Ovary (tissue), 9 donors: ENCODE data around the gene TLR6. TPM values are rescaled to one million over a fixed set of nuclear protein-coding genes. Genes with fewer than 3 reads are reported as not detected.
"Not testable (repeated sequence)": the region's sequence is repeated elsewhere in the genome, so short reads cannot be mapped to it uniquely, and the experiment has no call there.

ENCODE experiments used
- DNase-seq, 5 donors: peaks; one replicate each; pipeline ENCODE4 v3.0.0-alpha.2; 2019 to 2020
- H3K27ac ChIP-seq, 2 donors: fragments of 200-600 bp; one replicate each; pipeline versions ENCODE4 v1.5.1 to v1.8.0; 2019 to 2022
- H3K27me3 ChIP-seq: fragments of 200-600 bp; one replicate; pipeline ENCODE4 v1.8.0; 2022
- H3K36me3 ChIP-seq: fragments of 200-600 bp; sonication (generic); one replicate; pipeline ENCODE4 v1.5.1; 2019
- H3K4me1 ChIP-seq: one replicate; pipeline ENCODE4 v1.8.1; 2013; ENCODE audit warnings: mild to moderate bottlenecking, moderate library complexity; ENCODE audit not compliant: insufficient read depth
- H3K4me3 ChIP-seq: fragments of 200-600 bp; sonication (generic); one replicate; pipeline ENCODE4 v1.5.1; 2017
- H3K9me3 ChIP-seq, 2 donors: fragments of 200-600 bp in 1 of 2; sonication (generic) in 1 of 2; one replicate each; pipeline versions ENCODE4 v1.5.1 to v1.8.1; 2013 to 2019; ENCODE audit warnings: mild to moderate bottlenecking in 1 of 2, moderate library complexity in 1 of 2
- EP300 ChIP-seq: sonication (generic); formaldehyde crosslinking; IDR thresholded peaks from one replicate; pipeline ENCODE4 v1.6.1; 2017; ENCODE audit warnings: antibody characterized with exemption
- POLR2A ChIP-seq: fragments of 450-650 bp; IDR thresholded peaks from one replicate; pipeline ENCODE4 v1.6.1; 2017; ENCODE audit warnings: antibody characterized with exemption, mild to moderate bottlenecking, moderate library complexity
- WGBS, 3 donors: extraction: QIAGEN DNeasy Blood & Tissue Kit in 1 of 3; methylation state at CpG; one replicate each; pipeline versions ENCODE4 v1.1.5 to v1.1.7; 2013 to 2017; 5-methylcytosine and 5-hydroxymethylcytosine counted together
- intact Hi-C, 4 donors: fragments of 100-400 bp; cut with DNase I; formaldehyde crosslinking; loops; one replicate each; pipeline versions ENCODE4 v1.11.0 to v1.15.1; 2022 to 2023
- polyA plus RNA-seq, 2 donors: library from polyadenylated mRNA; stranded (reverse); fragments of 200-250 nt in 1 of 2; fragments of 350-450 nt in 1 of 2; fragmentation: Illumina TruSeq in 1 of 2; extraction: RNeasy Lipid Tissue Mini Kit (QIAGEN cat#74804) in 1 of 2; gene quantifications; one replicate each; pipeline ENCODE4 v1.2.3, GENCODE V29; 2013 to 2014
- total RNA-seq, 7 donors: library from RNA; depleted of rRNA in 2 of 7; stranded (reverse); fragments of >200 nt in 2 of 7; fragmentation: NEBNext Ultra II Directional in 3 of 7; extraction: Animal tissue kit (Norgen Biotek cat#: 25700) in 3 of 7; gene quantifications; one replicate each; pipeline versions ENCODE4 v1.1.0 to v1.2.4, GENCODE V29; 2016 to 2023
- TF ChIP-seq, protein P1 (sequence below), 3 donors: fragments of 450-650 bp in 2 of 3; fragments of 200-600 bp in 1 of 3; IDR thresholded peaks; one replicate each; pipeline versions ENCODE4 v1.5.1 to v1.8.0; 2016 to 2022; ENCODE audit warnings: antibody characterized with exemption in 3 of 3, mild to moderate bottlenecking in 1 of 3
- donor health status: DM: no; HTN: no; CAD: no; lungs with moderate emphysema.
- donor health status: DM: no; HTN: no; CAD: no.
- donor health status: Bipolar disorder and iron deficiency.
- donor health status: DM: yes; HTN: yes; CAD: no.
- donor health status: DM: no; HTN: no; CAD: no.
- donor health status: DM: yes; HTN: yes; CAD: no.

Gene TLR6
- total and polyA plus RNA-seq, 9 donors: 0.52 to 5.0 (median 2.6) TPM

DNA sequence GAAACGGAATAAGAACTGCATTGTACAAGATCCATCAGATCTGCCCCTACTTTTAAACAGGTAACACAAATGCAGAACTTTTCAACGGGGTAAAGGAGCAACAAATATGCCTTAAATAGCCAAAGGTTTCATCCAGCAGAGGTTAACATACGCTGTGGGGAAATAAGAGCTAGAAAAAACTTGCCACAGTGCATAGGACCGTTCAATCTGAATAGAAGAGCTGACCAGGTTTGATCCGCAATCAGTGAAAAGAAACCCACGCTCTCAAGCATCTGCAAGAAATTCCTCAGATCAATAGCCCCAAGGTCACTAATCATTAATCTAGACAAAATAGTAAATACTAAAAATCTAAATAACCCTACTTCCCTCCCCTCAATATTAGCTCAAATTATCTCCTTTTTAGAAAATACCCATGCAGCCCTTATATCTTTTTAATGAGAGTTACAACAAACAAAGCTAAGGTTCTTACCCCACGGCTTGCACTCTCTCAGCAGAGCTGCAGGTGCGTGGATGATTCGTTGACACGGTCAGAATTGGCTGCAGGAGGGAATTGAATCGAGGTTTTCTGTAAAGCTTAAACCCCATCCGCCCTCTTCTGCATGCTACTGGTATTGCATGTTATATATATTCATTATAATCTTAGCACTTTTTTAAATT is 74.0 kb downstream of the TLR6 start, which contains the start of gene TLR10:
TSS of gene TLR10 (minus strand) at position 539 of the 657 bp plus-strand sequence. CDS start 7,400 bp downstream, outside the sequence.
- no peaks in the 10 kb centered on the region for H3K4me1 ChIP-seq
- intact Hi-C loops: loop anchor here in 1 of 4 donors (5.0 kb wide), 1 partner anchor 720 kb away; no protein-coding TSS in a partner anchor
- 28 to 34% (median 31%) methylated on average over 12 of the region's 12 CpGs for WGBS, 3 donors
- no peak within 1 kb of the TSS for H3K4me3 ChIP-seq
- no peak within 1 kb of the TSS for H3K27ac ChIP-seq
- TF ChIP-seq EP300 (no peak), POLR2A (no peak)
- TF ChIP-seq, protein P1, sequence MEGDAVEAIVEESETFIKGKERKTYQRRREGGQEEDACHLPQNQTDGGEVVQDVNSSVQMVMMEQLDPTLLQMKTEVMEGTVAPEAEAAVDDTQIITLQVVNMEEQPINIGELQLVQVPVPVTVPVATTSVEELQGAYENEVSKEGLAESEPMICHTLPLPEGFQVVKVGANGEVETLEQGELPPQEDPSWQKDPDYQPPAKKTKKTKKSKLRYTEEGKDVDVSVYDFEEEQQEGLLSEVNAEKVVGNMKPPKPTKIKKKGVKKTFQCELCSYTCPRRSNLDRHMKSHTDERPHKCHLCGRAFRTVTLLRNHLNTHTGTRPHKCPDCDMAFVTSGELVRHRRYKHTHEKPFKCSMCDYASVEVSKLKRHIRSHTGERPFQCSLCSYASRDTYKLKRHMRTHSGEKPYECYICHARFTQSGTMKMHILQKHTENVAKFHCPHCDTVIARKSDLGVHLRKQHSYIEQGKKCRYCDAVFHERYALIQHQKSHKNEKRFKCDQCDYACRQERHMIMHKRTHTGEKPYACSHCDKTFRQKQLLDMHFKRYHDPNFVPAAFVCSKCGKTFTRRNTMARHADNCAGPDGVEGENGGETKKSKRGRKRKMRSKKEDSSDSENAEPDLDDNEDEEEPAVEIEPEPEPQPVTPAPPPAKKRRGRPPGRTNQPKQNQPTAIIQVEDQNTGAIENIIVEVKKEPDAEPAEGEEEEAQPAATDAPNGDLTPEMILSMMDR (IDR thresholded peaks at IDR 0.05): peak in 2 of 3 donors; percentile 61 to 64
- H3K27me3 ChIP-seq: no peaks in the 10 kb centered on the region
- DNase-seq: peak in 1 of 5 donors; percentile 40
- no peaks in the 10 kb centered on the region for H3K36me3 ChIP-seq
- H3K9me3 ChIP-seq: no peaks in the 10 kb centered on the region

DNA sequence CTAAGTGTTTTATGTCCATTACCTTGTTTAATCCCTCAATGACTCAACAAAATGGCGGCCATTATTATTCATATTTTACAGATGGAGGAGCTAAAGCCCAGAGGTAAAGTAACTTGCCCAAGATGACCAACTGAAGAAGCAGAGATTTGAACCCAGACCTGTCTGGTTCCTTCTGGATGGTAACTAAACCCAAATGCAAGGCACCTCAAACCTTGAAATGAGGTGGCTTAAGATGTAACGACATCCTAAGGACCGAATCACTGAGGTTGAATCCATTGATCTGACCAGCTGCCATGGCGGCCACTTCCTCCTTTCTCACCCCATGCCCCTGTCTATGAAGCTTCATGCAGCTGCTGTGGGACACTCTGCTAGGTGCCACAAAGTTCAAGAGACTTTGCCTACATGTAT is 74.8 kb downstream of the TLR6 start:
- 96 to 98% (median 96%) methylated on average over 4 of the region's 4 CpGs for WGBS, 3 donors
- Histone ChIP-seq H3K36me3 (no peaks in the 10 kb centered on the region), H3K27me3 (no peaks in the 10 kb centered on the region), H3K4me1 (no peaks in the 10 kb centered on the region), H3K4me3 (no peak overlapping the region), H3K27ac (no peak overlapping the region), H3K9me3 (no peaks in the 10 kb centered on the region)
- TF ChIP-seq POLR2A: no peak
- TF ChIP-seq, protein P1 (IDR thresholded peaks at IDR 0.05): no peak
- no peak for TF ChIP-seq EP300
- DNase-seq: no peak
- intact Hi-C loops: loop anchor here in 1 of 4 donors (5.0 kb wide), 1 partner anchor 720 kb away; no protein-coding TSS in a partner anchor

DNA sequence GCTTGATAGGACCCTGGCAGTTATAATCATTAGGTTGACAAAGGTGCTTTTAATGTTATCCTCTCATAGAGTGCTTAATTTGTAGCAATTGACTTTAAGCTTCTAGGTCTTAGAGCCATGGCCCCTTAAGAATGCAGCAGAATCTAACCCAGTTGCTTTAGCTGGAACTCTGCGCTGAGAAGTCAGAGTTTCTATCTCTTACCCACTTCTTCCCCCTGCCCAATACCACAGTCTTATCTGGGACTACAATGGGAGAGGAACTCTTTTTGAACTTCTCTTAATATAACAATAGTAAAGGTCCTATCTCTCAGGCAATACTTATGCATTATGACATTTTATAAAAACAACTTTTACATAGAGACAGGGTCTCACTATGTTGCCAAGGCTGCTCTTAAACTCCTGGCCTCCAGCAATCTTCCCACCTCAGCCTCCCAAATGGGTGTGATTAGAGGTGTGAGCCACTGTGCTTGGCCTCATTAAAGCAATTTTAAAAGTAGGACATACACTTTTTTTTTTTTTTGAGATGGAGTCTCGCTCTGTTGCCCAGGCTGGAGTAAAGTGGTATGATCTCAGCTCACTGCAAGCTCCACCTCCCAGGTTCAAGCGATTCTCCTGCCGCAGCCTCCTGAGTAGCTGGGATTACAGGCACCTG is 75.7 kb downstream of the TLR6 start:
- 93 to 94% (median 93%) methylated on average over 4 of the region's 4 CpGs for WGBS, 3 donors
- no peak overlapping the region for H3K4me3 ChIP-seq
- no peak for DNase-seq
- intact Hi-C loops: loop anchor here in 1 of 4 donors (5.0 kb wide), 1 partner anchor 719 kb away; no protein-coding TSS in a partner anchor
- no peak for TF ChIP-seq EP300
- TF ChIP-seq, protein P1 (IDR thresholded peaks at IDR 0.05): no peak
- no peak for TF ChIP-seq POLR2A
- no peaks in the 10 kb centered on the region for H3K9me3 ChIP-seq
- no peaks in the 10 kb centered on the region for H3K27me3 ChIP-seq
- no peaks in the 10 kb centered on the region for H3K4me1 ChIP-seq
- H3K27ac ChIP-seq: no peak overlapping the region
- no peaks in the 10 kb centered on the region for H3K36me3 ChIP-seq

DNA sequence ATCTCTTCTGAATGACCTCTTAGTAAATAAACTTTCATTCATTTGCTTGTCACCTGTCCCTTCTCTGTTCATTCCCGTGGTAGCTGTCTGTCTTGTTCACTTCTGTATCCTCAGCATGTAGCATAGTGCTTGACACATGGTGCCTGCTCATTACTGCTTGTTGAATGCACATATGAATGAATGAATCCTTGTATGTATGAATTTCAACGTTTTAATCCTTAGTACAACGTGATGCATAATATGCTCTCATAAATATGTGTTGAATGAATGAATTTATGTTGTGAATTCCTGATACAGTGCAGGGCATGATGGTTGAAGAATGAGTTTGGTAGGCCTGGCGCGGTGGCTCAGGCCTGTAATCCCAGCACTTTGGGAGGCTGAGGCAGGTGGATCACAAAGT is 76.8 kb downstream of the TLR6 start:
- no peaks in the 10 kb centered on the region for H3K4me1 ChIP-seq
- DNase-seq: no peak
- intact Hi-C loops: loop anchor here in 1 of 4 donors (5.0 kb wide), 1 partner anchor 717 kb away; no protein-coding TSS in a partner anchor
- TF ChIP-seq, protein P1 (IDR thresholded peaks at IDR 0.05): no peak
- TF ChIP-seq EP300 (no peak), POLR2A (no peak)
- H3K36me3 ChIP-seq: no peaks in the 10 kb centered on the region
- 79 to 81% (median 80%) methylated on average over 5 of the region's 5 CpGs for WGBS, 3 donors
- H3K27me3 ChIP-seq: no peaks in the 10 kb centered on the region
- no peak overlapping the region for H3K27ac ChIP-seq
- H3K4me3 ChIP-seq: no peak overlapping the region
- no peaks in the 10 kb centered on the region for H3K9me3 ChIP-seq

DNA sequence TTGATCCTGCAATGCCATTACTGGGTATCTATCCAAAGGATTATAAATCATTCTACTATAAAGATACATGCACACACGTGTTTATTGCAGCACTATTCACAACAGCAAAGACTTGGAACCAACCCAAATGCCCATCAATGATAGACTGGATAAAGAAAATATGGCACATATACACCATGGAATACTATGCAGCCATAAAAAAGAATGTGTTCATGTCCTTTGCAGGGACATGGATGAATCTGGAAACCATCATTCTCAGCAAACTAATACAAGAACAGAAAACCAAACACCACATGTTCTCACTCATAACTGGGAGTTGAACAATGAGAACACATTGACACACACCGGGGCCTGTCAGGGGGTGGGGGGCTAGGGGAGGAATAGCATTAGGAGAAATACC is 78.7 kb downstream of the TLR6 start:
- H3K9me3 ChIP-seq, H3K36me3 ChIP-seq, H3K27ac ChIP-seq, DNase-seq, intact Hi-C loops, H3K27me3 ChIP-seq, H3K4me1 ChIP-seq, H3K4me3 ChIP-seq: not testable (repeated sequence)
- WGBS, 3 donors: 69 to 80% (median 73%) methylated on average over 2 of the region's 2 CpGs
